Subcutaneous abdominal adipose tissue (tissue), 5 donors: ENCODE results near the gene HDAC7.

Experiments
- H3K27ac ChIP-seq: one replicate; pipeline ENCODE4 v1.7.0; 2013; ENCODE audit warnings: low read depth, mild to moderate bottlenecking, inconsistent platforms, low read length, moderate library complexity
- H3K27me3 ChIP-seq, 5 donors: one replicate each; pipeline ENCODE4 v1.7.0; 2013; ENCODE audit warnings: low read length in 5 of 5, inconsistent platforms in 1 of 5; ENCODE audit not compliant: control insufficient read depth in 5 of 5, insufficient read depth in 4 of 5
- H3K36me3 ChIP-seq, 5 donors: one replicate each; pipeline ENCODE4 v1.7.0; 2013; ENCODE audit warnings: low read length in 5 of 5; ENCODE audit not compliant: control insufficient read depth in 5 of 5, insufficient read depth in 5 of 5
- H3K4me1 ChIP-seq, 5 donors: one replicate each; pipeline ENCODE4 v1.7.0; 2013; ENCODE audit warnings: low read length in 5 of 5, mild to moderate bottlenecking in 3 of 5, moderate library complexity in 1 of 5; ENCODE audit not compliant: control insufficient read depth in 5 of 5, insufficient read depth in 5 of 5
- H3K4me3 ChIP-seq, 5 donors: one replicate each; pipeline ENCODE4 v1.7.0; 2013; ENCODE audit warnings: low read length in 5 of 5, low read depth in 1 of 5
- H3K9ac ChIP-seq, 5 donors: one replicate each; pipeline ENCODE4 v1.7.0; 2013; ENCODE audit warnings: low read length in 5 of 5, mild to moderate bottlenecking in 4 of 5, moderate library complexity in 3 of 5
- H3K9me3 ChIP-seq, 5 donors: one replicate each; pipeline ENCODE4 v1.7.0; 2013; ENCODE audit warnings: low read length in 5 of 5; ENCODE audit not compliant: control insufficient read depth in 5 of 5
- donor health status: healthy.
- donor health status: healthy.
- donor health status: healthy.
- donor health status: healthy.
- donor health status: healthy.

The HDAC7 gene

GRCh38 chr12:47745485-47746041 lies 74.1 kb downstream of the HDAC7 start:
- Histone ChIP-seq H3K36me3 (peaks cover 0 to 69% (median 49%) of the 10 kb centered on the region in 5 donors), H3K4me3 (no peak overlapping the region), H3K27ac (no peak overlapping the region), H3K4me1 (peaks cover 4 to 39% (median 11%) of the 10 kb centered on the region in 5 donors), H3K27me3 (peaks cover 0 to 7% (median 0%) of the 10 kb centered on the region in 5 donors), H3K9me3 (no peaks in the 10 kb centered on the region), H3K9ac (no peak overlapping the region)

- Histone ChIP-seq H3K9ac (no peak overlapping the region), H3K4me1 (peaks cover 7 to 39% (median 16%) of the 10 kb centered on the region in 5 donors), H3K27me3 (peaks cover 0 to 7% (median 0%) of the 10 kb centered on the region in 5 donors), H3K4me3 (no peak overlapping the region), H3K27ac (no peak overlapping the region), H3K9me3 (no peaks in the 10 kb centered on the region), H3K36me3 (peaks cover 0 to 62% (median 42%) of the 10 kb centered on the region in 5 donors)
These were observed 74.8 kb downstream of the HDAC7 start for GRCh38 chr12:47744778-47745436.

DNA sequence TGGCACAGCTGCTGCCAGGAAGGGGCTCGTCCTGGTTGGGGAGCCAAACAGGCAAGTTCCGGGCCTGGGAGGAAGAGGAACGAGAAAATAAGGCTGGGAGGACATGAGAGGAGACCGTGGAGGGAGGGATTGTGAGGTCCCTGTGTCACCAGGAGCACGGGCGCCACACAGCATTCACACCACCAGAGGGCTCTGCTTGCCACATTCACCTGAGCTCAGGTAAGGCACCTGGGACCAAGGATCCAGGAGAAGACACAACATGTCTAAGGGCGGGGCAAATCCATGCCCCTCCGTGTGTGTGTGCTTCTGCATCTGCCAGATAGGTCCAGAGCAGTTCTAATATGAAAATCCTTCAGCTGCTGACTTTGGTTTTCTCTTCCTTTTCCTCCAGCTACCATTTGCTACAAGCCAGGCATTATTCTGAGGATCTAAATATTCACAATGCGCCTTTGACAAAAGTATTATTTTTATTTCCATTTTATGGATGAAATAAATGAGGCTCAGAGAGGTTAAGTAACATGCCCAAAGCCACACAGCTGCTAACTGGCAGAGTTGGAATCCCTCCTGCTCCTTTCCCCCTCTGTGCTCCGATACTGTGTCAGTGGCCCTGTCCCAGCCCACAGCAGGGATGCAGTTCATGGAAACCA lies 75.6 kb downstream of the HDAC7 start:
- H3K4me1 ChIP-seq = peaks cover 7 to 43% (median 23%) of the 10 kb centered on the region in 5 donors
- no peak overlapping the region for H3K9ac ChIP-seq
- no peaks in the 10 kb centered on the region for H3K9me3 ChIP-seq
- no peak overlapping the region for H3K4me3 ChIP-seq
- H3K36me3 ChIP-seq = peaks cover 0 to 58% (median 36%) of the 10 kb centered on the region in 5 donors
- H3K27ac ChIP-seq = no peak overlapping the region
- H3K27me3 ChIP-seq = peaks cover 0 to 7% (median 0%) of the 10 kb centered on the region in 5 donors

DNA sequence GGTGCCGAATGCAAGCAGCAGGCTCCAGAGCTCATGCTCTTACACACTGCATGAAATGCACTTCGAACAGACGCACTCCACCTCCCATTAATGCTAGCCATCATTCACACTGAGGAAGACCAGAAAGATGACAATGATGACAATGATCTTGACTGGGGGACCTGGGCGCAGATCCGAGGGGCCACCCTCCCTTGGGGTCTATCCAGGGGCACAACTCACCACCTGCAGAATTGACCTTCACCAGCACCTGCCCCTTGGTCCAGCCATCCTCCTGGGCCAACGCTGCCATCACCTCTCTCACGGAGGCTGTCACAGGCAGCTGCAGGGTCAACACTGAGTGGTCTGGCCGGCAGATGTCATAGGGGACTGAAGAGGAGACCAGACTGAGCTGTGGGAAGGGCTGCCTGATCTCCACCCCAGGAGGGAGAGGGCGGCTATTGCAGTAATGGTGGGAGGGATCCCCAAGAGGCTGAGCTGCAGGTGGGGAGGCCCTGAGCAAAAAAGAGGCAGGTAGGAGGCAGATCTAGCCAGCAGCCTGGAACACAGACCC lies 76.3 kb downstream of the HDAC7 start:
- H3K4me3 ChIP-seq = no peak overlapping the region
- peaks cover 0 to 56% (median 34%) of the 10 kb centered on the region in 5 donors for H3K36me3 ChIP-seq
- H3K27me3 ChIP-seq = peaks cover 0 to 7% (median 0%) of the 10 kb centered on the region in 5 donors
- peaks cover 7 to 50% (median 24%) of the 10 kb centered on the region in 5 donors for H3K4me1 ChIP-seq
- H3K9me3 ChIP-seq = no peaks in the 10 kb centered on the region
- H3K9ac ChIP-seq = no peak overlapping the region
- H3K27ac ChIP-seq = no peak overlapping the region

- no peak overlapping the region for H3K9ac ChIP-seq
These were observed 77.4 kb downstream of the HDAC7 start for GRCh38 chr12:47742253-47742825.

DNA sequence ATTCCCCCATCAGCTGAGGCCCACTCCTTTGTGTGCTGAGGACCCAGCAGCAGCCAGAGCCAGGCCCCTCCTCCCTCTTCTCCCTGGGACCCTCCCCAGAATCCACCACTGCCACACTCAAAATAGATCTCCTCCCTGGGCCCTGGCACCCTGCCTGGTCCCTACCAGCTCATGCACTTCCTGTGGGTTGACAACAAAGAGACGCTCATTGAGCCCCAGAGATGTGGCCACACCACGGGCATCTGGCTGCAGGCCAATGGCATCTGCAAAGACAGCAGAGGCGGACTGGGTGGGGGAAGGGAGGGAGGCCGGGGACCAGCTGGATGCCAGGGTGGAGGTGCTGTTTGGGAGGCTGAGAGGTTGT lies 78.4 kb downstream of the HDAC7 start:
- no peak overlapping the region for H3K27ac ChIP-seq
- H3K9me3 ChIP-seq = no peaks in the 10 kb centered on the region
- peaks cover 11 to 71% (median 39%) of the 10 kb centered on the region in 5 donors for H3K4me1 ChIP-seq
- H3K27me3 ChIP-seq = peaks cover 0 to 3% (median 0%) of the 10 kb centered on the region in 5 donors
- no peak overlapping the region for H3K4me3 ChIP-seq
- H3K36me3 ChIP-seq = peaks cover 0 to 39% (median 13%) of the 10 kb centered on the region in 5 donors
- H3K9ac ChIP-seq = no peak overlapping the region

More at GRCh38 chr12:47742253-47742825, 77.4 kb downstream of the HDAC7 start:
- peaks cover 0 to 7% (median 0%) of the 10 kb centered on the region in 5 donors for H3K27me3 ChIP-seq
- no peak overlapping the region for H3K27ac ChIP-seq
- no peak overlapping the region for H3K4me3 ChIP-seq
- peaks cover 8 to 61% (median 29%) of the 10 kb centered on the region in 5 donors for H3K4me1 ChIP-seq
- no peaks in the 10 kb centered on the region for H3K9me3 ChIP-seq
- H3K36me3 ChIP-seq = peaks cover 0 to 49% (median 24%) of the 10 kb centered on the region in 5 donors

DNA sequence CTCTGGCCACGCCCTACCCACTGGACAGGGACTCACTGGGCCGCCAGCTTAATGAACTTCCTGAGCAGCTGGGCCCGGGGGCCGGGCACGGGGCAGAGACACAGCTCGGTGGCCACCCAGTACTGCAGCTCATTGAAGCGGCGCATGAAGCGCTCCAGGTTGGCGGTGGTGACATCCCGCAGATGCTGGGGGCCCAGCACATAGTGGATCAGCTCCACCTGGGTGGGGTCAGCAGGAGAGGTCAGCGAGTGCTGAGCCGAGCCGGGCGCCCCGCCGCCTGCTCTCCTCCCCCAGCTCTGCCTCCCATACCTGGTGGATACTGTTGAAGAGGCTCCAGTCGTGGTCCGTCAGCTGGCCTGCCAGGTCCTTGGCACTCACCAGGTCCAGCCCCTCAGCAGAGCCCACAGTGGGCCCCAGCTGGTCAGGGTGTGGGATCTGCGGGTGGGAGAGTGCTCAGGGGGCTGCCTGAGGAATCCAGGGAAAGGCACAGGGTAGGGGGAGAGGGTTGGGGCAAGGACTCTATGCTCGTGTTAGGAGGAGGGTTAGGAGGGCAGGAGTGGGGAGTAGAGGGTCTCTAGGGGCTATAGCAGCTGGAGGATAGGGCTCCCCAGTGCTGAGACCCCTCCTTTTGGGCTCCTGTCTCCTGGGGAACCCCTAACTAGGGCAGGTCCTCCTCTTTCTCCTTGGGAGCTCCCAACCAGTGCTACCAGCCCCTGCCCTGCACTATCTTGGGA lies 78.9 kb downstream of the HDAC7 start:
- Histone ChIP-seq H3K9ac (peak overlapping the region in 2 of 5 donors; percentile 23 to 39), H3K9me3 (no peaks in the 10 kb centered on the region), H3K4me1 (peaks cover 17 to 76% (median 44%) of the 10 kb centered on the region in 5 donors), H3K36me3 (peaks cover 0 to 33% (median 11%) of the 10 kb centered on the region in 5 donors), H3K27me3 (peaks cover 0 to 3% (median 0%) of the 10 kb centered on the region in 5 donors), H3K4me3 (no peak overlapping the region), H3K27ac (peak overlapping the region; percentile 57)

DNA sequence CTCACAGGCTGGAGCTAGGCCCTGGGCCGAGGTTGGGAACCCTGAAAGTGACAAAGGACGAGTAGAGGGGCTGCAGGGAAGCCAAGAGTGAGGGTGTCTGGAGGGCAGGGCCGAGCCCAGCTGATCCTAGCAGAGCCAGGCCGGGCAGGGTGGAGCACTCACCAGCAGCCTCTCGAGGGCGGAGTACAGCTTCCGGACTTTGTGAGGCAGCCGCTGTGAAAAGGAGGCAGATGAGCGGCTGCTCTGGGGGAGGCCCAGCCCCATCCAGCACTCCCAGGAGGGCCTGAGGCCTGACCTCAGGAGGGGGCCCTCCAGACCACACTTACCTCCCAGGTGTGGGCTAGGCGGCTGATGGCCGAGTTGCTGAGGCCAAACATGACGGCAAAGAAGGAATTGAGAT lies 79.7 kb downstream of the HDAC7 start:
- H3K9ac ChIP-seq = peak overlapping the region in 1 of 5 donors; percentile 23
- H3K27me3 ChIP-seq = peaks cover 0 to 3% (median 0%) of the 10 kb centered on the region in 5 donors
- H3K36me3 ChIP-seq = peaks cover 0 to 27% (median 11%) of the 10 kb centered on the region in 5 donors
- H3K4me3 ChIP-seq = no peak overlapping the region
- peaks cover 20 to 84% (median 52%) of the 10 kb centered on the region in 5 donors for H3K4me1 ChIP-seq
- H3K27ac ChIP-seq = no peak overlapping the region
- no peaks in the 10 kb centered on the region for H3K9me3 ChIP-seq

DNA sequence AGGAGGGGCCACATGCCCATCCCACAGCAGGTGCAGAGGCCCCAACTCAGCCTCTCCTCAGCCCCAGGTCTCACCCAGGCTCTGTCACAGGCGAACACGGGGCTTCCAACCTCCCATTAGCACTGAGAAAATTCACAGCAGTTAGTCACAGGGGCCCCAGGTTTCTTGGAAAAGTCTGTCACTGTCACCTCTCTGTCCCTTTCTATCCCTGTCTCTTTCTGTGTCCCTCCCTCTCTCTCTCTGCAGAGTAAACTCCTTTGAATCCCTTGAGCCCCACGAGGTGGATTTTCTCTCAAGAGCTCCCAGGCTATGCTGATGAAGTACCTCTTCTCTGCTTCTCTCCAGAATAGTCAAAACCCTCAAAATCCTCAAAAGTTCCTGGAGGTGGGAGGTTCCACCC lies 80.4 kb downstream of the HDAC7 start:
- Histone ChIP-seq H3K4me3 (no peak overlapping the region), H3K27me3 (peaks cover 0 to 3% (median 0%) of the 10 kb centered on the region in 5 donors), H3K9ac (no peak overlapping the region), H3K4me1 (peaks cover 20 to 91% (median 59%) of the 10 kb centered on the region in 5 donors), H3K27ac (no peak overlapping the region), H3K9me3 (no peaks in the 10 kb centered on the region), H3K36me3 (peaks cover 0 to 23% (median 11%) of the 10 kb centered on the region in 5 donors)
